GM19455 (cell line): ENCODE data around the gene NAP1L4.
A peak's percentile ranks its signal among the peaks of the same experiment; 100 is the strongest.
"Not testable (repeated sequence)": the region's sequence is repeated elsewhere in the genome, so short reads cannot be mapped to it uniquely, and the experiment has no call there.

Experiments used
- ATAC-seq: cut with Tn5 transposase; IDR thresholded peaks from one replicate; pipeline ENCODE4 v1.9.1; 2021; ENCODE audit not compliant: unreplicated experiment

NAP1L4 gene

GRCh38 chr11:2940147-2940920 lies 51.8 kb downstream of the NAP1L4 start:
- ATAC-seq: no peak

- ATAC-seq: not testable (repeated sequence)
These were observed 53.4 kb downstream of the NAP1L4 start for GRCh38 chr11:2938458-2939418.

DNA sequence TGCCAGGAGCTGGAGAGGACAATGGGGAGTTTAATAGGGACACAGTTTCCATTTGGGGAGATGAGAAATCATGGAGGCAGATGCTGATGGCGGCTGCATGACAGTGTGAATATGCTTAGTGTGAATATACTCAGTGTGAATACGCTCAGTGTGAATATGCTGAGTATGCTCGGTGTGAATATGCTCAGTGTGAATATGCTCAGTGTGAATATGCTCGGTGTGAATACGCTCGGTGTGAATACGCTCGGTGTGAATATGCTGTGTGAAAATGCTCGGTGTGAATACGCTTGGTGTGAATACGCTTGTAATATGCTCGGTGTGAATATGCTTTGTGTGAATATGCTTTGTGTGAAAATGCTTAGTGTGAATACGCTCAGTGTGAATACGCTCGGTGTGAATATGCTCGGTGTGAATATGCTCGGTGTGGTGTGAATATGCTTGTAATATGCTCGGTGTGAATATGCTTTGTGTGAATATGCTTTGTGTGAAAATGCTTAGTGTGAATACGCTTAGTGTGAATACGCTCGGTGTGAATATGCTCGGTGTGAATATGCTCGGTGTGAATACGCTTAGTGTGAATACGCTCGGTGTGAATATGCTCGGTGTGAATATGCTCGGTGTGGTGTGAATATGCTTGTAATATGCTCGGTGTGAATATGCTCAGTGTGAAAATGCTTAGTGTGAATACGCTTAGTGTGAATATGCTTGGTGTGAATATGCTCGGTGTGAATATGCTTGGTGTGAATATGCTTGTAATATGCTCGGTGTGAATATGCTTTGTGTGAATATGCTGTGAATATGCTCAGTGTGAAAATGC lies 54.3 kb downstream of the NAP1L4 start:
- ATAC-seq: not testable (repeated sequence)

DNA sequence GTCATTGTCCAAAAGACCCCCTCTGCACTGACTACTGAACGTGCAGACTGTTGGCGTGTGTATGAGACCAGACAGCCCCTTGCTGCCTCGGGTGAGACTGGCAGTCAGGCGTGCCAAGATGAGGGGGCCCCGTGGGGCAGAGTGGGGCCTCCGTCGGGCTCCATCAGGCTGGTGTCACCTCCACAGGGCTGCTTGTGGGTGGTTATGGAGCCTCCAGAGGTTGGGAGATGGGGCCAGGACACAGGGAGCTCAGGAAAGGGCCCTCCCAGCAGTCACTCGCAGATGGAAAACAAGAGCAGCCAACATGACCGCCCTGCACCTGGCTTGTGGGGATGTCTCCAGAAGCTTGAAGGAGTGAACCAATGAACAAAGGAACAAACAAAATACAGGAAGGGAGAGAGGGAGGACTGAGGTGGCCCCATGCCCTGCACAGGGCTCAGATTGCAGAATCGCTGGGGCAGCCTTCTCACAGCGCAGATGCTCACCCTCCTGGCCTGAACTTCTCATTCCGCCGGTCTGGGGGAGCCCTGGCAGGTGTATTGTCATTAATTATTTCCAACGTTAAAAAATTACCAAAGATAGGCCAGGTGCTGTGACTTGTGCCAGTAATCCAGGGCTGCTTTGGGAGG lies 57.4 kb downstream of the NAP1L4 start:
- no peak for ATAC-seq

DNA sequence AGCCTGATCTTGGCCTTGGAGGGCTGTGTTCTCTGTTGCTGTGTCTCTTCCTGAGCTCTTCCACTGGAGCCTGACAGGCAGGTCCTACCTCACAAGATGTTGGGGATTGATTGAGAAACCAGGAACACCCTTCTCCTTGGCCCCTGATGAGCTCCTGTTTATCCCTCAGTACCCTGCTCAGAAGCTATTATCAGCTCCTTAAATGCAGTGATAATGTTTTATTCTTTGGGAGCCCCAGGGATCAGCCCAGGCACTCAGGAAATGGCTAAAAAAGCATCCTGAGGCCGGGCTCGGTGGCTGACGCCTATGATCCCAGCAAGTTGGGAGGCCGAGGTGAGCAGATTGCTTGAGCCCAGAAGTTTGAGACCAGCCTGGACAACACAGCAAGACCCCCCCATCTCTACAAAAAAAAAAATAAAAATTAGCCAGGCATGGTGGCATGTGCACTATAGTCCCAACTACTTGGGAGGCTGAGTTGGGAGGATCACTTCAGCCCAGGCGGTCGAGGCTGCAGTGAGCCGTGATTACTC lies 58.0 kb downstream of the NAP1L4 start:
- ATAC-seq: no peak

- ATAC-seq: no peak
These were observed 58.6 kb downstream of the NAP1L4 start for GRCh38 chr11:2933375-2934020.

GRCh38 chr11:2932850-2933251 lies 59.3 kb downstream of the NAP1L4 start:
- no peak for ATAC-seq

- no peak for ATAC-seq
These were observed 60.1 kb downstream of the NAP1L4 start for GRCh38 chr11:2931771-2932738.

DNA sequence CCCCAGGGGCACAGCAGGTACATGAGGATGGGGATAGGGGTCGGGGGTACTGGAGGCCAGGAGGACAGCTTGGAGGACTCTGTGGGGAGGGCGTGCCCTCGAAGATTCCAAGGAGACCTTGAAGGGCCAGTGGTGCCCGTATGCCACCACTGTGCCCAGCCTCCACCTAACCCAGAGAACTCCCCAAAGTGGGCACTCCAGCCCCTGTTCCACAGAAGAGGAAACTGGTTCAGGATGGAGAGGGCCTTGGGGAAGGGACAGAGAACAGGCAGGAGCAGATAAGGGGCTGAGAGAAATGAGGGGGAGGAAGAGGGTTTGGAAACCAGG lies 60.7 kb downstream of the NAP1L4 start:
- ATAC-seq: no peak

- ATAC-seq: peak; percentile 49
These were observed 61.3 kb downstream of the NAP1L4 start for GRCh38 chr11:2930704-2931419.

DNA sequence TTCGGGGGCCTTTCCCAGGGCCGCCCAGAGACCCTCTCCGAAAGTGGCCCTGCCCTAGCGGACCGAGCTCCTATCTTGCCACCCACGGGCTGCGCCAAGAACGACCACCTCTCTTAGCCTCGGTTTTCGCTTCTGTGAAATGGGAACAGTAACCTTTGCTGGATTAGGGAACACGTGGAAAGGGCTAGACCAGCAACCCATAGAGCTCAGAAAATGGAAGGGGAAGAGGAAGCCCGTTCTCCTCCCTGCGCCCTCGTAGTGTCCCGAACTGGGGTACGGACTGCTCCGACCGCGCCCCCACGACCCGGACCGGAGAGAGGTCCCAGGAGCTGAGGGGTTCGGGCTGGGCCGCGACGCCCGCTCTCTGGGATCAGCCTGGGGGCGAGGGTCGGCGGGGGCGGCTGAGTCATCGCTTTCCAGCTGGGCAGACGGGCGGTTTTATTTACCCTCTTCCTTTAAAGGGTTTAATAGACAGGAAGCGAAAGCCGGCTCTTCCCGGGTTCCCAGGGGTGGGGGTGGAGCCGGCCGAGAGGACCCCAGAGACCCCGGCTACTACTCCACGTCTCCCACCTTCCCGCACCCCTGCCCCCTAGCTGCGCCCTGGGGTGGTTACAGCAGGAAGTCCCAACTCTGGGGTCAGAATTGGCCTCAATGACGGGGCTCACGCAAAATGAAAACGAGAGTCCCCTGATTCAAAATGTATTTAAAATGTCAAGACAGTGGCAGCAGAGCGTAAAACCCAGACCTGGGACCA lies 62.0 kb downstream of the NAP1L4 start:
- ATAC-seq: peak; percentile 41

GRCh38 chr11:2929531-2929949 lies 62.6 kb downstream of the NAP1L4 start:
- ATAC-seq: no peak

- ATAC-seq: no peak
These were observed 63.3 kb downstream of the NAP1L4 start, which contains the start of gene PHLDA2 for GRCh38 chr11:2928605-2929530. Gene PHLDA2 (minus strand): TSS chr11:2929420. CDS start chr11:2929364, 56 bp downstream.

GRCh38 chr11:2927851-2928604 lies 64.1 kb downstream of the NAP1L4 start:
- no peak for ATAC-seq

DNA sequence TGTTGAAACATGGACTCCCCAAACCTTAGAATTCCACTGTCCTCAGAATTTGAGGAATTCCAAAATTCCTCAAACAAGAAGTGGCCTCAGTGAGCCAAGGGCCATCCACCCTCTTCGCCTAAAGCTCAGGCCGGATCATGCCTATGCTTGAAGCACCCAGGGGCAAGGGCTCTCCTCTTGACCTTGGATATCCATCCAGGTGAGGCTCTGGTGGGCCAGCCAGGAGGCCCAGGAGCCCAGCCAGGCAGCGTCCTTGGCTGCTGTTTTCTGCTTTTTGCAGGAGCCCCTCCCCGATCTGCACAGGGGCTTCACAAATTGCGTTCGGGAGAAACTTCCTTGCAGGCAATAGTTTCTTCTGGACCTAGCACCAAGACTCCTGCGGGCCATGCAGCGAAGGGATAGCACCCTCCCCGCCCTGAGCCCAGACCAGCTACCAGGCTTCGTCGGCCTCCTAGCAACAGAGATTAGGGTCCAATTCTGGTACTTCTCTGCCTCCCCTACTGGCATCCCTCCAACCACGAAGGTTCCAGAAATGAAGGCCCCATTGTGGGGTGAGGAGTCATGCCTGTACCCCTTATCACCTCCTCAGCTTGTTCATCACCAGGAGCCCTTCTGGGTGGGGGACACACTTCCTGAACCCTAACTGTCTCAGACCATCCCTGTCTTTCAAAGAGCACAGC lies 64.9 kb downstream of the NAP1L4 start:
- ATAC-seq: no peak
